Measurements from ENCODE around the gene KDM4D. TPM values are rescaled to one million over a fixed set of nuclear protein-coding genes. Genes with fewer than 3 reads are reported as not detected.

KDM4D gene
- polyA plus RNA-seq, 1 of the 3 experiments (the other 2 are of a cell fraction): 1.2 TPM

DNA sequence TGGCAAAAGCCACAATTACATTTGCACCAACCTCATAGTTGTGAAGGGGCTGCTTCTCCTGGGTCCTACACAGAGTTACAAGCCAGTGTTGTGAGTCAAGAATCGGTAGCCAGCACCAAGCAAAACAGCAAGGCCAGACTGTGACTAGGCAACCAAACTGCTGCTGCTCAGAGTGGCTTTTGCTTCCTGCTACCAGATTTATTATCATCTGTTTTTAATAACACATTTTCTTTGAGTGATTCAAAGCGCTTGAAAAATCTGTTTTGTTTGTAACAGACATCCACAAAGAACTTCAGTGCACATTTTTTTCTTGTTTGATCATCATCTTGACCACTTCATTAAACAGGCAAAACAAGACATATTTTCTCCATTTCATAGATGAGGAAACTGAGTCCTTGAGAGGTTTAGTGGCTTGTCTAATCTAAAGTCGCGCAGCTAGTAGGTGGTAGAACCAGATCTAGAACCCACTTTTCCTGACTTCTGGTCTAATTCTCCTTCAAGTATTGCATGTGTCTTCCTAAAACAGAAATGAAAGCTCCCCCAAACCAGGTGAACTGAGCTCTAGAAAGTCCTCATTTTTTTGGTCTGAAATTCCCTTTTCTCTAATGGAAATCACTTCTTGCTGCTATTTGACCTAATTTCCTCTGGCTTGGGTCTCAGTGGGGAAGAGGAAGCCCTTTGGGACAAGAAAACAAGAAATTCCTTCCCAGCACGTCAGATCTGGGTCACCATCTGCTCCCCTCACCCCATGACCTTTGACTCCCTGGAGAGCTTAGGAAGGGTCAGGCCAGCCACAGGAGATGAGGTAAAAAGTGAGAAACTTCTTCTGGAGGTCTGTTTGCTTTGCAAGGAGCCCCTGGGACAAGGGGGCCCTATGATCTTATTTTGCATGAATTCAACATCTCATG, 40.0 kb upstream of the KDM4D start (continued):
- TF ChIP-seq RFX5 (IDR thresholded peaks at IDR 0.05; ENCODE audit: low read length) (no peak), CTCF (IDR thresholded peaks at IDR 0.05) (no peak), REST (IDR thresholded peaks at IDR 0.05; ENCODE audit: low read depth, low read length) (no peak), RCOR1 (IDR thresholded peaks at IDR 0.05; ENCODE audit: low read length) (no peak), EP300 (IDR thresholded peaks at IDR 0.05; ENCODE audit: borderline replicate concordance in 1 of 2, low read depth in 1 of 2, low read length in 1 of 2) (peak; percentile 68 to 92; a peak in 3 of 4 replicates)

GRCh38 chr11:94934362-94934761, 39.1 kb upstream of the KDM4D start:
- ChIA-PET CTCF (interaction anchor here (1.0 to 1.5 kb wide), 3 partner anchors 11 to 311 kb away, joined by 3 to 5 read pairs (median 4); no protein-coding TSS in a partner anchor), POLR2A (no interaction called here)
- no peaks in the 10 kb centered on the region for H4K20me1 ChIP-seq (ENCODE audit: insufficient read depth)
- no peaks in the 10 kb centered on the region for H3K27me3 ChIP-seq (ENCODE audit: insufficient read depth)
- no peaks in the 10 kb centered on the region for H3K9me3 ChIP-seq
- peak; percentile 51 for DNase-seq
- H2AFZ ChIP-seq (ENCODE audit: low read depth): no peak overlapping the region
- no peaks in the 10 kb centered on the region for H3K9me2 ChIP-seq
- peaks cover 29 to 34% of the 10 kb centered on the region in 2 experiments for H3K4me1 ChIP-seq (ENCODE audit: control insufficient read depth in 1 of 2, insufficient read depth in 2 of 2, low read depth in 1 of 2, low read length in 1 of 2)
- 0 out of 2 replicates have a peak overlapping the region, but pooled peaks have one; percentile 6 for H3K4me2 ChIP-seq
- H3K36me3 ChIP-seq (replicated peaks in 1 of 2; ENCODE audit: control insufficient read depth in 1 of 2, insufficient read depth in 2 of 2, low read length in 1 of 2): no peaks in the 10 kb centered on the region
- no peak overlapping the region for H3K4me3 ChIP-seq (ENCODE audit: low read depth in 2 of 2, low read length in 1 of 2)
- peaks cover 44% of the 10 kb centered on the region for H3F3A ChIP-seq (replicated peaks; ENCODE audit: insufficient read depth)
- TF ChIP-seq CHD2 (IDR thresholded peaks at IDR 0.05; ENCODE audit: low read length, partially characterized antibody) (peak; percentile 16), TCF12 (IDR thresholded peaks at IDR 0.05) (no peak), FOXJ3 (CRISPR knock-in tag; IDR thresholded peaks at IDR 0.05) (no peak)
- H3K27ac ChIP-seq (ENCODE audit: low read depth in 2 of 2, low read length in 1 of 2): peak overlapping the region; percentile 92
- peak overlapping the region; percentile 13; the same call in 1 of the 2 replicates for H3K9ac ChIP-seq
- H3K79me2 ChIP-seq (ENCODE audit: insufficient read depth): no peaks in the 10 kb centered on the region
- WGBS (ENCODE audit: low lambda C conversion rate): 53% methylated on average over 4 of the region's 4 CpGs

Data from SK-N-SH (cell line).